ENCODE results near the gene KNDC1.

The KNDC1 gene

GRCh38 chr10:133199488-133199885, 39.5 kb downstream of the KNDC1 start:
- no peaks in the 10 kb centered on the region for H3K4me1 ChIP-seq (ENCODE audit: insufficient read depth, low read length, severe bottlenecking)
- H2AFZ ChIP-seq (ENCODE audit: low read length): no peak overlapping the region
- H3K9ac ChIP-seq (ENCODE audit: low read length): no peak overlapping the region
- TF ChIP-seq CTCF (IDR thresholded peaks at IDR 0.05; ENCODE audit: low read length) (no peak), EZH2 (IDR thresholded peaks at IDR 0.05; ENCODE audit: borderline replicate concordance, low read length) (no peak)
- no peak overlapping the region for H3K4me3 ChIP-seq (ENCODE audit: low read depth, low read length, poor library complexity, severe bottlenecking)
- H3F3A ChIP-seq (ENCODE audit: insufficient read depth, low read length): no peaks in the 10 kb centered on the region
- no peak overlapping the region for H3K27ac ChIP-seq (ENCODE audit: low read depth, low read length, poor library complexity, severe bottlenecking)
- H3K4me2 ChIP-seq (ENCODE audit: low read length): no peak overlapping the region
- H3K36me3 ChIP-seq (ENCODE audit: insufficient read depth, low read length): no peaks in the 10 kb centered on the region
- no peaks in the 10 kb centered on the region for H3K9me3 ChIP-seq (ENCODE audit: low read length)
- H4K20me1 ChIP-seq (ENCODE audit: insufficient read depth, low read length): no peaks in the 10 kb centered on the region
- no peaks in the 10 kb centered on the region for H3K9me2 ChIP-seq (ENCODE audit: low read depth, low read length)
- H3K27me3 ChIP-seq (ENCODE audit: insufficient read depth, low read length): no peaks in the 10 kb centered on the region
- no peaks in the 10 kb centered on the region for H3K79me2 ChIP-seq (ENCODE audit: insufficient read depth, low read length)

- no peak overlapping the region for H2AFZ ChIP-seq (ENCODE audit: low read length)
- no peak overlapping the region for H3K9ac ChIP-seq (ENCODE audit: low read length)
- no peaks in the 10 kb centered on the region for H4K20me1 ChIP-seq (ENCODE audit: insufficient read depth, low read length)
- TF ChIP-seq CTCF (IDR thresholded peaks at IDR 0.05; ENCODE audit: low read length) (no peak), EZH2 (IDR thresholded peaks at IDR 0.05; ENCODE audit: borderline replicate concordance, low read length) (no peak)
- no peak overlapping the region for H3K4me3 ChIP-seq (ENCODE audit: low read depth, low read length, poor library complexity, severe bottlenecking)
- H3K79me2 ChIP-seq (ENCODE audit: insufficient read depth, low read length): no peaks in the 10 kb centered on the region
- H3F3A ChIP-seq (ENCODE audit: insufficient read depth, low read length): no peaks in the 10 kb centered on the region
- H3K27ac ChIP-seq (ENCODE audit: low read depth, low read length, poor library complexity, severe bottlenecking): no peak overlapping the region
- no peaks in the 10 kb centered on the region for H3K27me3 ChIP-seq (ENCODE audit: insufficient read depth, low read length)
- H3K9me3 ChIP-seq (ENCODE audit: low read length): no peaks in the 10 kb centered on the region
- no peaks in the 10 kb centered on the region for H3K9me2 ChIP-seq (ENCODE audit: low read depth, low read length)
- no peak overlapping the region for H3K4me2 ChIP-seq (ENCODE audit: low read length)
- no peaks in the 10 kb centered on the region for H3K4me1 ChIP-seq (ENCODE audit: insufficient read depth, low read length, severe bottlenecking)
- no peaks in the 10 kb centered on the region for H3K36me3 ChIP-seq (ENCODE audit: insufficient read depth, low read length)
These were observed 40.1 kb downstream of the KNDC1 start for GRCh38 chr10:133199992-133200611.

- no peak overlapping the region for H3K27ac ChIP-seq (ENCODE audit: low read depth, low read length, poor library complexity, severe bottlenecking)
- H3K4me1 ChIP-seq (ENCODE audit: insufficient read depth, low read length, severe bottlenecking): no peaks in the 10 kb centered on the region
- H3K4me2 ChIP-seq (ENCODE audit: low read length): no peak overlapping the region
- H3K4me3 ChIP-seq (ENCODE audit: low read depth, low read length, poor library complexity, severe bottlenecking): no peak overlapping the region
- no peaks in the 10 kb centered on the region for H3K9me3 ChIP-seq (ENCODE audit: low read length)
- TF ChIP-seq CTCF (IDR thresholded peaks at IDR 0.05; ENCODE audit: low read length) (no peak), EZH2 (IDR thresholded peaks at IDR 0.05; ENCODE audit: borderline replicate concordance, low read length) (no peak)
- no peak overlapping the region for H2AFZ ChIP-seq (ENCODE audit: low read length)
- H4K20me1 ChIP-seq (ENCODE audit: insufficient read depth, low read length): no peaks in the 10 kb centered on the region
- no peaks in the 10 kb centered on the region for H3K9me2 ChIP-seq (ENCODE audit: low read depth, low read length)
- H3K79me2 ChIP-seq (ENCODE audit: insufficient read depth, low read length): no peaks in the 10 kb centered on the region
- H3F3A ChIP-seq (ENCODE audit: insufficient read depth, low read length): no peaks in the 10 kb centered on the region
- no peaks in the 10 kb centered on the region for H3K36me3 ChIP-seq (ENCODE audit: insufficient read depth, low read length)
- H3K9ac ChIP-seq (ENCODE audit: low read length): no peak overlapping the region
- no peaks in the 10 kb centered on the region for H3K27me3 ChIP-seq (ENCODE audit: insufficient read depth, low read length)
These were observed 40.6 kb downstream of the KNDC1 start for GRCh38 chr10:133200621-133201031.
